ENCODE measurements around the gene C18orf63.
"Not testable (repeated sequence)": the region's sequence is repeated elsewhere in the genome, so short reads cannot be mapped to it uniquely, and the experiment has no call there.

The C18orf63 gene

DNA sequence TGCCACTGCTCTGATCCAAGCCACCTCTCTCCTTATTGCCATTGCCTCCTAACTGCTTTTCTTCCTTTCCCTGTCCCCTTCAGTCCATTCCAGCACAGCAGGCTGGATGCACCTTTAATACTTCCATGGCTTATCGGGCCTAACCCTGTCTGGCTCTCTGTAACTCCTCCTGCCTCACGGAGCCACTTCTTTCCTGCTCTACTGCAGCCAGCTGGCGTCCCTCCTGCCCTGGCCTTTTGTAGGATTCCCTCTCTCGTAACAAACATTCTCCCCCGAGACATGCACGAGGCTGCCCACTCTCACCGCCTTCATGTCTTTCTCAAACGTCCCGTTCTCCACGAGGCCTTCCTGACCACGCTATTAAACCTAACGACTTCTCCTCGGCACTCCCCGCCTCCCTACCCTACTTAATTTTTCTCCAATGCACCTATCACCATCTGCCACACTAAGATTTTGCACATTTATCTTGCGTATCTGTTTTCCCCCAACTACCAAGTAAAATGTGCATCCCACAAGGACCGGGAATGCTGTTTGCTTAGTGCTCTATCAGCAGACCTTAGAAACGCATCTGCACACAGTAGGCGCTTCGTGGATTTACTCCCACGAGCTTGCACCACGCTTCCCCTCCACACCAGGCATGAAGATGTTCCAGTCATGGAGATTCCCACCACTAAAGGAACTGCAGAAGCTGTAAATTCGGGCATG, 728 bp upstream of the C18orf63 start:
- DNase-seq (ENCODE audit: low read depth in 1 of 2, low spot score in 1 of 2) = no peak
- no peak for TF ChIP-seq JUND (IDR thresholded peaks at IDR 0.05; ENCODE audit: low read depth)
- in situ Hi-C loops (cut with HindIII; ENCODE audit: low pct_unique_long_range_greater_than_20kb, low sequenced_read_pairs) = no loop called here

DNA sequence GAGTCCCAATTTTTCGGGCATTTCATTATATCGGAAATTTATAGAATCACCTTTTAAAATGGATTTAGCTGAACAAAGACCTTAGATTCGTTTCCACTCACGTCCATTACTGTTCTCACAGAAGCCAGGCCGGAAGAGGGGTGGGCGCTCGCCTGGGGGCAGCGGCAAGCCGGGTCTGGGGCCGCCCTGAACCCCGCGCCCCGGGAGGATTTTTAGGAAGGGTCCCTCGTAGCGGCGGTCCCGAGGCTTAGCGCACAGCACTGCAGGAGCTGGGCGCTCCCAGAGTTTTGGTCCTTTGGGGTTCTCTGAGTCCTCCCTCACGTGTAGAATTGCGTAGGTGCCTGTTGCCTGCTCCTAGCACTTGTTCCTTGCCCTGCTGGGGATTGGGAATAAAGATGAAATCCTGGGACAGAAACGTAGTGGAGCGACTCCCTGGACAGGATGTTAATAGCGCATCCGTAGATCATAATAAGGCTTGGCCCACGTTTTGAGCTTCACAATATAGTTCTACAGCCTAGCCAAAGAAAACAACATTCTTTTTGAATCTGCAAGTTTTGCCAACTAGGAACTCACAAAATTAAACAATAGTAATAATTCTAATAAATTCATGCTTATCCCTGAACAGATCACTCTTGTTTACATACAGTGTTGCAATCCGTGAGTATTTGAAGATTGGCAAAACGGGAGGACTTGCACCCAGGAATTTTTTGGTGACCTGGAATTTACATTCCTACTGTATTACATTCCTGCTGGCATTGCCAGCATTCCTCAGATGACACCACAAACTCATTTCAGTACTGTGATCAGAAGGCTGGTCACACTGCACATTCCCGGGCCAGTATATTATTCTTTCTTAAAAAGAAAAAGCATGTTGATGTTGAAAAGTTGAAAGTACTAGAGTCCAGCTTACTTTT, 875 bp downstream of the C18orf63 start:
- peak; percentile 80; the same call in 1 of the 2 replicates for TF ChIP-seq JUND (IDR thresholded peaks at IDR 0.05; ENCODE audit: low read depth)
- peak in 1 of 2 experiments; percentile 87 for DNase-seq (ENCODE audit: low read depth in 1 of 2, low spot score in 1 of 2)
- in situ Hi-C loops (cut with HindIII; ENCODE audit: low pct_unique_long_range_greater_than_20kb, low sequenced_read_pairs) = no loop called here

DNA sequence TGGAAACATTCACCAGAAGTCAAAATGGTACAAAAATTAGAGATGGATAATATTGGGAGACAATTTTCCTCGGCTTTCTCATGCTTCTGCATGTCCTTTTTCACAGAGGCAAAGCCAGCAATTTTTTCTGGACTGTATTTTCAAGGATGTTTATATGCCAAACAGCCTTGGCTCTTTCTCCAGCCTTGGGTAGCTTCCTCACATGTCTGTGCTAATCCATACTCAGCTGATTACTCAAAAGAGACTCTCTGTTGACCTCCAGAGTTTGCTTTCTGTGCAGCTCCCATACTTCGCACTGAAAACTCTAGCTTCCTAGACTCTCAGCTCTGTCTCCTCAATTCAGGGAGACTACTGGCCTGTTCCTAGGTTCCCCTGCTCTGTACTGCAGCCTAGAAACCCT, 10.6 kb downstream of the C18orf63 start:
- no peak for TF ChIP-seq JUND (IDR thresholded peaks at IDR 0.05; ENCODE audit: low read depth)

DNA sequence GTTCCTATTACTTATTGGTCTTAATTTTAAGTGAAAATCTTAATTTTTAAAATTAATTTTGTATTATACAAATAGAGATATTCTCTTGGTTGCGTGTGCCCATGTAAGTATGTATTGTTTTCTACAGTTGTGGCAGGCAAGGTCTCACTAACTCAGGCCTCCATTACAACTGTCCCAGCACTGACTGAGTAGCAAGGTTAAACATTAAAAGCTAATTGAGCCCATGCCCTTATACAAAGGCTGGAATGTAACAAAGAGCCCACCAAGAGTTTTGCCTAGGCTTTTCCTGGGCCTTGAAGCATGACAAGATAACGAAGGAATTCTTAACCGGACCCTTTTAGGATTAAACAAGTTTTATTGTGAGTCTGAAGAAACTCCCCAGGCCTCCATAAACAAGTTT, 11.2 kb downstream of the C18orf63 start:
- DNase-seq (ENCODE audit: low read depth in 1 of 2, low spot score in 1 of 2); in situ Hi-C loops (cut with HindIII; ENCODE audit: low pct_unique_long_range_greater_than_20kb, low sequenced_read_pairs): not testable (repeated sequence)

More for the DNA sequence above, 10.6 kb downstream of the C18orf63 start:
- DNase-seq (ENCODE audit: low read depth in 1 of 2, low spot score in 1 of 2) = no peak
- in situ Hi-C loops (cut with HindIII; ENCODE audit: low pct_unique_long_range_greater_than_20kb, low sequenced_read_pairs) = no loop called here

DNA sequence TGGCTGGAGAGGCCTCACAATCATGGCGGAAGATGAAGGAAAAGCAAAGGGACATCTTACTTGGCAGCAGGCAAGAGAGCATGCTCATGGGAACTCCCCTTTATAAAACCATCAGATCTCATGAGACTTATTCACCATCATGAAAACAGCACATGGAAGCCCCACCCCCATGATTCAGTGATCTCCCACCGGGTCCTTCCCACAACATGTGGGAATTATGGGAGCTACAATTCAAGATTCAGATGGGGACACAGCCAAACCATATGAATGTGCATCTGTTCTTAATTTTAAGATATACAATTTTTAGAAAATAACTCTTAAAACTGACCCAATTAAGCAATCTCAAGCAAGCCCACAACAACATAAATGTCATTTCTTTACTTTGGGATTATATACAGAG, 12.6 kb downstream of the C18orf63 start:
- DNase-seq (ENCODE audit: low read depth in 1 of 2, low spot score in 1 of 2) = no peak
- in situ Hi-C loops (cut with HindIII; ENCODE audit: low pct_unique_long_range_greater_than_20kb, low sequenced_read_pairs) = no loop called here
- no peak for TF ChIP-seq JUND (IDR thresholded peaks at IDR 0.05; ENCODE audit: low read depth)

DNA sequence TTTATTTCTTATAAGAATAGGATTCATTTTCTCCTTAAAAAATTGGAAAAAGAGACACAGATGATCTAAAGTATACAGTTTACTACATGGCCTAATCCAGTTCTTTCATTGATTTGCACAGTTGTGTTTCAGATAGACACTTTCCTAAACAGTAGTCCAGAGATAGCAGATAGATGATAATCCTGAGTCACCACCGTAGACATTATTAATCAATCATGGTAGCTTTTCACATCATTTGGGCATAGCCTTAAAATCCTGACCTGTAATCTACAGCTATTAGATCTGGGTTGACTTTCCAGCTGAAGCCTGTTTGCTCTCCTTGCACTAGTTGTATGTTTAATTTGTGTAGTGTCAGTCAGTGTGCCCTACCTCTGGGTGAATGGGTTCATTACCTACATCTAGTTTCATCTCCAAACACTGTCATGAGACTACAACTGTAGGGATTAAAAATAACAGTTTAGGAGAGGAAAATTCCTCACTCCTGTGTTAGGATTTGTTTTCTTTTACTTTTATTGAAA, 14.1 kb downstream of the C18orf63 start:
- TF ChIP-seq JUND (IDR thresholded peaks at IDR 0.05; ENCODE audit: low read depth) = no peak
- DNase-seq (ENCODE audit: low read depth in 1 of 2, low spot score in 1 of 2) = no peak
- in situ Hi-C loops (cut with HindIII; ENCODE audit: low pct_unique_long_range_greater_than_20kb, low sequenced_read_pairs) = no loop called here

DNA sequence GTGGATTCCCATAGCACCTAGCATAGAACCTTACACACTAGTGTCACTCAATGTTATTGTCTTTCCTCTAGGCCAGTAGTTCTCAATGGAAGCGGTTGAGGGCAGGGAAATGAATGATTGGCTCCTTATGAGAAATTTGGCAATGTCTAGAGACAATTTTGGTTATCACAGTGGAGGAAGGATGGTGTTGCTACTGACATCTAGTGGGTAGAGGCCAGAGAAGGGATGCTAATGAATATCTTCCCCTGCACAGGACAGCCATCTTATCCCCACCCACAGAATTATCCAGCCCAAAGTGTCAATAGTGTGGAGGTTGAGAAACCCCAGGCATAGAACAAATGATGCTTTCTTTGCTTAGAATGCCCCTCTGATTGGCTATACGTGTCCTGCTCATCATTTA, 15.8 kb downstream of the C18orf63 start:
- peak in 1 of 2 experiments; percentile 63 for DNase-seq (ENCODE audit: low read depth in 1 of 2, low spot score in 1 of 2)
- no peak for TF ChIP-seq JUND (IDR thresholded peaks at IDR 0.05; ENCODE audit: low read depth)
- in situ Hi-C loops (cut with HindIII; ENCODE audit: low pct_unique_long_range_greater_than_20kb, low sequenced_read_pairs) = no loop called here

DNA sequence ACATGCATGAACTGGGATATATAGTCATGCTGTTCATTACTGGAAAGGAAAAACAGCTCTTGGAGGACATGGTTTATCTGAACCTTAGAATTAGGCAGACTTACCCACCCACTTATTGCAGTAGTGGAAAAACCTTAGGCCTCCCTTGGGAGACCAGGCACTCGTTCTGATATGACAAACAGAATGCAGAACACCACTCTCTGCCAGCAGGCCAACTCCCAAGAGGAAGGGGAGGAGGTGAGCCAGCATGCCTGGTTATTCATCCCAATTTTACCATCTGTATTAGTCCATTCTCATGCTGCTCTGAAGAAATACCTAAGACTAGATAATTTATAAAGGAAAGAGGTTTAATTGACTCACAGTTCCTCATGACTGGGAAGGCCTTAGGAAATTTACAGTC, 17.5 kb downstream of the C18orf63 start:
- TF ChIP-seq JUND (IDR thresholded peaks at IDR 0.05; ENCODE audit: low read depth) = no peak
- no peak for DNase-seq (ENCODE audit: low read depth in 1 of 2, low spot score in 1 of 2)
- in situ Hi-C loops (cut with HindIII; ENCODE audit: low pct_unique_long_range_greater_than_20kb, low sequenced_read_pairs) = no loop called here

DNA sequence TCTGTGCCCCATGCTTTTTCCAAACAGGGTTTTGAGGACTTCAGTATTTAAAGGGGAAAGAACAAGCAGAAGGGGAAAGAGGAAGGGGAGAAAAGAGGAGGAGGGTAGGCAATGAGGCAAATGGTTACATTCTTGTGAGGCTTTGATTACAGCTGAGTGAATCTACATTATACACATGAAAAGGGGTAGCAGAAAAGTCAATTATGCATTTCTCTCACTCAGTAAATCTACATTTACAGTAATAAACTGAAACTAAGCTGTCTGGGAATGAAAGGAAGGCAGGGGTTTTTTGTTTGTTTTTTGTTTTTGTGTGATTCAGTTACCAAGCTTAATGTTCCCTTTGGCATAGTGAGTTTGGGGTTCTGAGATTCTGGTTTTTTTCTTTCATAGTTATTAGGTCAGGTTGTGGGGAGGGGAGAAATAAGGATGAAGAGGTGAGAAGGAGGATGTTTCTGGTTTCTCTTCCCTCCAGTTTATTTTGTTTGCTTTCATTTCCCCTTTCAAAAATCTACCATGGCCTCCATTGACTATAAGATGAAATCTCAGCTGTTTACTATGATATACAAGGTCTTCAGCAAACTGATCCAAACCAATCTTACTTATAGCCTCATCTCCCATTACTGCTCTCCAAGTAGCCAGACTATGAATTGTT, 18.7 kb downstream of the C18orf63 start:
- in situ Hi-C loops (cut with HindIII; ENCODE audit: low pct_unique_long_range_greater_than_20kb, low sequenced_read_pairs) = no loop called here
- no peak for TF ChIP-seq JUND (IDR thresholded peaks at IDR 0.05; ENCODE audit: low read depth)
- no peak for DNase-seq (ENCODE audit: low read depth in 1 of 2, low spot score in 1 of 2)

DNA sequence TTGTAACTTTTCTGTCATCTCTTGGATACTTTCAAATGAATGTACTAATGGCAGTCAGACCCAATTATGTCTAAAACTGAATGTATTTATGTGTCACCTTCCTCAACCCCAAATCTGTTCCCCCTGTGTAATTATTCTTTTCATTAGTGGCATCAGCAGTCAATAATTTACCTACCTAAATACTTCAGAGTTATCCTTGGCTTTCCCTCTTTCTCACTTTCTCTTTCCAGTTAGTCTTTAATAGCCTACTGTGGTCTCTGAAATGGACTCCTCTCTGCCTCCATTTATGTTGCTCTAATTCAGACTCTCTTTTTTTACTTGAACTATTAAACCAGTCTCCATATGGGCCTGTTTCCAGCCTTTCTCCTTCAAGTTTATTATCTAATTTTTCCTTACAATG, 21.0 kb downstream of the C18orf63 start:
- no peak for DNase-seq (ENCODE audit: low read depth in 1 of 2, low spot score in 1 of 2)
- TF ChIP-seq JUND (IDR thresholded peaks at IDR 0.05; ENCODE audit: low read depth) = no peak
- in situ Hi-C loops (cut with HindIII; ENCODE audit: low pct_unique_long_range_greater_than_20kb, low sequenced_read_pairs) = no loop called here

DNA sequence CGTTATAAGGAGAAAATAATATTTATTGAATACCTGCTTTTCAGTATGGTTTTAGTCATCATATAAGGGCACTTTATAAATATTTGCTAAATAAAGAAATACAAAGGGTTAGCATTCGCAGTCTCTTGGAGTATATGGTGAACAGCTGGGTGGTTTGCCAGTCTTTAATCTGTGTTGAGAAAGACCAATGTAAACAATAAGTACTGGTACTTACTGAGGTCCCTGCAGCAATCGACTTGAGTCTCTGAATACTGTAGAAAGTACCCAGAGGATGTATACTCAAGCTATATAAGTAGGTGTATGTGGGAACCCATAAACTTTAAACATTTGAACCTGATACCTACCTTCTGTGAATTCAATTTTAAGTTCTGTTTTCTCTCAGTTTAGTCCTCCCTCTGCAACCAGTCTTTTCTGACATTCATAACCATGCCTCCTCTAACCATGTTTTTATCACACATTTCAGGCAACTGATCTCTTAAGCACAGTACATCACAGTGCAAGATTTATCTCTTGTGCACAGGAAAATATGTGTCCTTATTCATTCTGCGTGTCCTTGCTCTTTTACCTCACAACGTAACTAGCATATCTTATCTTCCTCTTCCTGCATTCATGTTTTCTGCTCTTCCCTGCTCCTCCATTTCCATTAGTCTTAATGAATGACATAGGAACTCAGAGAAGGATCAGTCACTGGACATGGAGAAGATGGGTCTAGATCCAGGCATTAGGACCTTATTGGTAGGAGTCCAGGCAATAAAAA, 21.7 kb downstream of the C18orf63 start:
- no peak for TF ChIP-seq JUND (IDR thresholded peaks at IDR 0.05; ENCODE audit: low read depth)
- no peak for DNase-seq (ENCODE audit: low read depth in 1 of 2, low spot score in 1 of 2)
- in situ Hi-C loops (cut with HindIII; ENCODE audit: low pct_unique_long_range_greater_than_20kb, low sequenced_read_pairs) = no loop called here

DNA sequence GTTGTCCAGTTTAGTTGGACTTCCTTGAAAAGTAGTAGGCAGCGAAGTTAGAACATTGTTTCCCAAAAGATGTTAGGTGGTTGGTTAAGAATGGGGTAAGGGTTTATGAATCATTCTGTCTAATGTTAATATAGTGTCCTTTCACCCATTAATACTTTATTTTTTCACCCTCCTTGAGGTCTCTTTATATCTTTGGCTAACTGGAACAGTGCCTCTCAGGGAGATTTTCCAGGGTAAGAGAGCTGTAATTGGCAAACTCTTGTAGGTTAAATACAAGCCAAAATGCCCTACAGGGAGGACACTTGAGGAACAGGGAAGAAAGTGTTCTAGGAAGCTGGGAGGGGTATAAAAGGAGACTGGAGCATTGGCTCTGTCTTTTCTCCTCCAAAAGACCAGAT, 22.3 kb downstream of the C18orf63 start:
- peak in 1 of 2 experiments; percentile 12 for DNase-seq (ENCODE audit: low read depth in 1 of 2, low spot score in 1 of 2)
- in situ Hi-C loops (cut with HindIII; ENCODE audit: low pct_unique_long_range_greater_than_20kb, low sequenced_read_pairs) = no loop called here
- no peak for TF ChIP-seq JUND (IDR thresholded peaks at IDR 0.05; ENCODE audit: low read depth)
